SIG-M5 (cell line): ENCODE measurements around the gene SCGB3A2.

Source experiments
- DNase-seq: peaks from one replicate; lab custom pipeline; 2025; lab: John Stamatoyannopoulos, UW

SCGB3A2 gene

GRCh38 chr5:147904110-147904509 is 25.6 kb downstream of the SCGB3A2 start:
- DNase-seq = no peak

- DNase-seq = no peak
Measured at GRCh38 chr5:147906326-147907095, 28.0 kb downstream of the SCGB3A2 start, which contains the start of gene C5orf46. Gene C5orf46, minus strand, starts transcription at chr5:147906538. Its CDS starts 37 bp downstream, at chr5:147906501.

- no peak for DNase-seq
Measured at GRCh38 chr5:147911427-147911826, 32.9 kb downstream of the SCGB3A2 start.

GRCh38 chr5:147912011-147912410 is 33.5 kb downstream of the SCGB3A2 start:
- DNase-seq = peak; percentile 7

GRCh38 chr5:147913786-147914185 is 35.3 kb downstream of the SCGB3A2 start:
- no peak for DNase-seq

GRCh38 chr5:147918101-147918685 is 39.7 kb downstream of the SCGB3A2 start:
- DNase-seq = no peak

- DNase-seq = no peak
Measured at GRCh38 chr5:147918899-147919298, 40.4 kb downstream of the SCGB3A2 start.

- no peak for DNase-seq
Measured at GRCh38 chr5:147920420-147921030, 42.0 kb downstream of the SCGB3A2 start.

- peak; percentile 67 for DNase-seq
Measured at GRCh38 chr5:147921136-147921535, 42.6 kb downstream of the SCGB3A2 start.

- DNase-seq = no peak
Measured at GRCh38 chr5:147925020-147925419, 46.5 kb downstream of the SCGB3A2 start.

- DNase-seq = no peak
Measured at GRCh38 chr5:147927901-147928300, 49.4 kb downstream of the SCGB3A2 start.

GRCh38 chr5:147930769-147931168 is 52.3 kb downstream of the SCGB3A2 start:
- DNase-seq = peak; percentile 14
